GM12873 (cell line): Measurements from ENCODE around the gene MRLN.

ENCODE experiments used
- CTCF ChIP-seq: IDR thresholded peaks from 2 replicates; pipeline ENCODE4 v1.5.1; 2012; ENCODE audit warnings: low read depth, mild to moderate bottlenecking, moderate library complexity, low read length, control low read depth; ENCODE audit not compliant: insufficient read depth; ENCODE audit errors: missing control alignments

Gene MRLN

DNA sequence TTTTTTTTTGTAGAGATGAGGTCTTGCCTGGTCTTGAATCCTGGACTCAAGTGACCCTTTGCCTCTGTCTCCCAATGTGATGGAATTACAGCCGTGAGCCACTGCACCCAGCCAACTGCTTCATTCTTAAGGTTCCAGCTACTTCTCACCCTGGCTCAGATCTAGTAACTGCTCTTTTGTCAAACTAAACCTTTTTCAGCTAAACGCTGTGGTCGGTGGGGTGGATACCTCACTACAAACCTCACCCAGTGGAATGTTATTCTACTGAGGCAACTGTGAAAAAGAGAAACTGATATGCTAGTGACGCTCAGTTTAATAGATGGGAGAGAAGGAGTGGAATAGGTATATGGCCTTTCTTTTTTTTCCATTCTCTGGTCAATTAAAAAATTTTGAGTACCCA is 1.7 kb upstream of the MRLN start:
- TF ChIP-seq CTCF, result no peak

GRCh38 chr10:59752278-59752940 is 846 bp downstream of the MRLN start:
- TF ChIP-seq CTCF, result no peak

GRCh38 chr10:59750155-59750945 is 2.9 kb downstream of the MRLN start:
- TF ChIP-seq CTCF, result no peak

- no peak for TF ChIP-seq CTCF
These were observed 4.4 kb downstream of the MRLN start for GRCh38 chr10:59748834-59749233.

DNA sequence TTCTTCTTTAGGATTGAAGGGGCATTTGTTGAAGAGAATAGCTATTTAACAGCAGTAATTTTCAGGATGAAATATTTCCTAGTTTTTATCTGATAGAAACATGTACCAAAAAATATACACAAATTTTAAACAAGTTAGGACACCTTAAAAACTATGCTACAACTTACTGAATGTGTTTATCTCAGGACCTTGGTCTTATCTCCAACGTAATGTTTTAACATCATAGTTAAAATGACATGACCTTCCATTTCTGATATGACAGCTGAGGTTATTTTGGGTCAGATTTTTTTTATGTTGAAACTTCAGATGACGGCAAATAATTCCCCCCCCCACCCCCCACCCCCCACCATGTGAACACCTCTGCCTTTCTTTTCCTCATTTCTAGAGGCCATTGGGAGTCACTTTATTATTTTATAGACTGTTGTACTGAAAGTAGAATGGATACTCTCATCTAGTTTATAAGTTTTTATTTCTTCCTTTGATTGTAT is 8.0 kb downstream of the MRLN start:
- no peak for TF ChIP-seq CTCF

- TF ChIP-seq CTCF, result no peak
These were observed 11.7 kb downstream of the MRLN start for GRCh38 chr10:59741583-59741982.

DNA sequence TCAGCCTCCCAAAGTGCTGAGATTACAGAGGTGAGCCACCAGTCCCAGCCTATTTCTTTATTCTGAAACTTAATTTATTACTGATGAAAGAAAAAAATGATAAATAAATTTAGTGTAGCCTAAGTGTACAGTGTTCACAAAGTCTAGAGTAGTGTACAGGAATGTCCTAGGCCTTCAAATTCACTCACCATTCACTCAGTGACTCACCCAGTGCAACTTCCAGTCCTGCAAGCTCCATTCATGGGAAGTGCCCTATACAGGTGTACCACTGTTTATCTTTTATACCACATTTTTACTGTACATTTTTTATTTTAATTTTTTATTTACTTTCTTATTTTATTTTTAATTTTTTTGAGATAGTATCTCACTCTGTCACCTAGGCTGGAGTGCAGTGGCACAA is 12.2 kb downstream of the MRLN start:
- no peak for TF ChIP-seq CTCF
